Measurements from ENCODE around the gene ATRAID.
A peak's percentile ranks its signal among the peaks of the same experiment; 100 is the strongest.

ATRAID gene

GRCh38 chr2:27264753-27265535 lies 53.1 kb downstream of the ATRAID start:
- peak; percentile 16 for DNase-seq (ENCODE audit: low read depth, low spot score)
- no peak overlapping the region for H3K4me3 ChIP-seq (ENCODE audit: low read depth, low read length)
- in situ Hi-C loops (cut with HindIII; ENCODE audit: low sequenced_read_pairs) = loop anchor here (25.0 kb wide), 1 partner anchor 153 kb away; the partner anchor contains the start of genes ABHD1 and CGREF1
- TF ChIP-seq CTCF (IDR thresholded peaks at IDR 0.05; ENCODE audit: low read depth, low read length) = peak; percentile 56

DNA sequence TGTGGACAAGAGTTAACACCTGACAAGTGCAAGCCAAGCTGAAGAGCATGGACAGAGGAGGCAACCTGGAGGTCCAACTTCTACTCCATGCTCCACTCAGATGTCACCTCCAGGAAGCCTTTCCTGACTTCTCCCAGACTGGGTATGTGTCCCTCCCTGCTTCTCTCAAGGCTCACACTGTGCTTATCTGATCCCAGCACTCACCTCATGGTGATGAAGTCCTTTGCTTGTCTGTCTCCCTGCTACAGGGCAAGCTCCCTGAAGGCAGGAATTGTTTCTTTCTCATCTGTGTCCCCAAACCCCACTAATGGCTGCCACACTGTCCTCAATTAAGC lies 53.7 kb downstream of the ATRAID start:
- TF ChIP-seq CTCF (IDR thresholded peaks at IDR 0.05; ENCODE audit: low read depth, low read length) = no peak
- no peak for DNase-seq (ENCODE audit: low read depth, low spot score)
- H3K4me3 ChIP-seq (ENCODE audit: low read depth, low read length) = no peak overlapping the region
- in situ Hi-C loops (cut with HindIII; ENCODE audit: low sequenced_read_pairs) = loop anchor here (25.0 kb wide), 1 partner anchor 153 kb away; the partner anchor contains the start of genes ABHD1 and CGREF1
